Measurements from ENCODE around the gene UBE2N. TPM values are rescaled to one million over a fixed set of nuclear protein-coding genes. Genes with fewer than 3 reads are reported as not detected.
"Not testable (repeated sequence)": the region's sequence is repeated elsewhere in the genome, so short reads cannot be mapped to it uniquely, and the experiment has no call there.

UBE2N gene
- total RNA-seq, 2 experiments from 2014 or later = 186 to 192 TPM

DNA sequence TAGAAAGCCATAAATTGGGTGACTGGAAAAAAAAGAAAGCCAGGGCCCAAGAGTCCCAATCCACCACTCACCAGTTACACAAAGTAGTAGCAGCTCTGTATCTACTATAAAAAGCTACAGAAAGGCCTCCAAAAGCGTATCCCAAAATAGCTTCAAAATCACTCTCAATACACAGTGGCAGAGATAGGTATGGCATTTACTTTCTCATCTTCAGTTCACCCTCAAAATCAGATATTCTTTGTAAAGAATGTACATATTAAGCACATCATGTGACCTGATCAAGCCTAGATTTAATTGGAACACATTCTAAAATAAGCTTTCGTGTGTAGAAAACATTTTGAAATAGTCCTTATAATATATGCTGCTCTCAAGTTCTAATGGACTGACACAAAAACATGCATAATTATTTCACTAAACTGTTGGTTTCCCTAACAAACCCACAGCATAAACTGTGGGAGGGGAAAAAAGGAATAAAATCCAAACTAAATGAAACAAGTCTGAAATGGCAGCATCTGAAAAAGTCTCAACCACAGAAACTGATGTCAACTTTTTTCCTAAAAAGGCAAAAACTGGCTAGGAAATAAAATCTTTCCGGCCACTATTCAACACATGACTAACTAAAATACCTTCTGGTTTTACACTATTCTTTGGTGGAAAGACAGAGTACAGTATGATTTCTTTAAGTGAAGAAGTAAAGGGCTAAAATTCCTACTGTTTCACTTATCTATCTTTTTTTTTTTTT, 25.9 kb downstream of the UBE2N start:
- H3K9me3 Mint-ChIP-seq = no peaks in the 10 kb centered on the region

DNA sequence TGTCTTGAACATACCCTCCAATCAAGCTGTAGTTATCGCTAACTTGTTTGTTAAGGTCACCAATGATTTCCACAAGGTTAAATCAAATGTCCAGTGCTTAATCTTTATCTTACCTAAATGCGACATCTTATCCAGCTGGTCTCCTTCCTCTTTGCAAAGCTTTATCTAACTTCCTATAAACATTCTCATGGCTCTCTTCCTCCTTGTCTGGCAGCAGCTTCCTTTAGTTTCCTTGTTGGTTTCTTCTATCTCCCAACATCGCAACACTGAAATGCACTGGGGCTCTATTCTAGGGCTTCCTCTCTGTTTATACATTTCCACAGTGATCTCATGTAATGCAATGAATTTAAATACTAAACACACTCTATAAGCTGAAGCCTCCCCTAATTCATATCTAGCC, 28.7 kb downstream of the UBE2N start:
- TF ChIP-seq CTCF (IDR thresholded peaks at IDR 0.05) = no peak
- intact Hi-C loops (cut with micrococcal nuclease) = loop anchor here (10.0 kb wide), 1 partner anchor 318 kb away; no protein-coding TSS in a partner anchor
- H3K27ac Mint-ChIP-seq = peak overlapping the region; percentile 68

More for the DNA sequence above, 25.9 kb downstream of the UBE2N start:
- no peak for DNase-seq
- Mint-ChIP-seq H3K27ac (peak overlapping the region; percentile 86), H3K27me3 (no peaks in the 10 kb centered on the region), H3K36me3 (ENCODE audit: low read depth) (peaks cover 21% of the 10 kb centered on the region), H3K4me1 (ENCODE audit: low read depth) (peaks cover 76% of the 10 kb centered on the region), H3K4me3 (peak overlapping the region; percentile 29)
- ChIA-PET CTCF (interaction anchor here (0.5 to 4.2 kb wide), 7 partner anchors 9 to 429 kb away, joined by 3 to 18 read pairs (median 4); no protein-coding TSS in a partner anchor), POLR2A (interaction anchor here (0.9 kb wide), 1 partner anchor 486 kb away, joined by 3 read pairs; the partner anchor contains the start of gene EEA1)
- TF ChIP-seq CTCF (IDR thresholded peaks at IDR 0.05) = no peak
- intact Hi-C loops (cut with micrococcal nuclease) = loop anchor here (10.0 kb wide), 1 partner anchor 321 kb away; no protein-coding TSS in a partner anchor
- peak; percentile 32 for ATAC-seq

GRCh38 chr12:93412396-93412795, 29.4 kb downstream of the UBE2N start:
- Mint-ChIP-seq H3K4me1 (ENCODE audit: low read depth) (peaks cover 74% of the 10 kb centered on the region), H3K36me3 (ENCODE audit: low read depth) (peaks cover 38% of the 10 kb centered on the region)
- CTCF ChIA-PET = interaction anchor here (0.9 to 4.2 kb wide), 3 partner anchors 15 to 690 kb away, joined by 3 to 18 read pairs (median 3); no protein-coding TSS in a partner anchor
- H3K4me3 Mint-ChIP-seq, H3K9me3 Mint-ChIP-seq, H3K27ac Mint-ChIP-seq, POLR2A ChIA-PET, DNase-seq, ATAC-seq, H3K27me3 Mint-ChIP-seq: not testable (repeated sequence)
- intact Hi-C loops (cut with micrococcal nuclease) = loop anchor here (10.0 kb wide), 1 partner anchor 318 kb away; no protein-coding TSS in a partner anchor

More for the DNA sequence above, 28.7 kb downstream of the UBE2N start:
- no peaks in the 10 kb centered on the region for H3K27me3 Mint-ChIP-seq
- H3K36me3 Mint-ChIP-seq (ENCODE audit: low read depth) = peaks cover 33% of the 10 kb centered on the region
- ChIA-PET CTCF (interaction anchor here (0.9 to 4.2 kb wide), 3 partner anchors 16 to 689 kb away, joined by 3 to 18 read pairs (median 3); no protein-coding TSS in a partner anchor), POLR2A (interaction anchor here (1.1 kb wide), 1 partner anchor 10 kb away, joined by 4 read pairs; no protein-coding TSS in a partner anchor)
- H3K9me3 Mint-ChIP-seq = no peaks in the 10 kb centered on the region
- ATAC-seq (no peak), DNase-seq (no peak)
- no peak overlapping the region for H3K4me3 Mint-ChIP-seq
- peaks cover 74% of the 10 kb centered on the region for H3K4me1 Mint-ChIP-seq (ENCODE audit: low read depth)

- DNase-seq, H3K27me3 Mint-ChIP-seq, POLR2A ChIA-PET, H3K4me3 Mint-ChIP-seq, ATAC-seq, H3K9me3 Mint-ChIP-seq: not testable (repeated sequence)
- CTCF ChIA-PET = interaction anchor here (0.9 to 4.3 kb wide), 4 partner anchors 9 to 691 kb away, joined by 4 to 26 read pairs (median 10); no protein-coding TSS in a partner anchor
- intact Hi-C loops (cut with micrococcal nuclease) = loop anchor here (10.0 kb wide), 1 partner anchor 316 kb away; no protein-coding TSS in a partner anchor
- peaks cover 43% of the 10 kb centered on the region for H3K36me3 Mint-ChIP-seq (ENCODE audit: low read depth)
- H3K27ac Mint-ChIP-seq = peak overlapping the region; percentile 60
- peaks cover 61% of the 10 kb centered on the region for H3K4me1 Mint-ChIP-seq (ENCODE audit: low read depth)
These were observed 30.7 kb downstream of the UBE2N start for GRCh38 chr12:93411060-93411459.

DNA sequence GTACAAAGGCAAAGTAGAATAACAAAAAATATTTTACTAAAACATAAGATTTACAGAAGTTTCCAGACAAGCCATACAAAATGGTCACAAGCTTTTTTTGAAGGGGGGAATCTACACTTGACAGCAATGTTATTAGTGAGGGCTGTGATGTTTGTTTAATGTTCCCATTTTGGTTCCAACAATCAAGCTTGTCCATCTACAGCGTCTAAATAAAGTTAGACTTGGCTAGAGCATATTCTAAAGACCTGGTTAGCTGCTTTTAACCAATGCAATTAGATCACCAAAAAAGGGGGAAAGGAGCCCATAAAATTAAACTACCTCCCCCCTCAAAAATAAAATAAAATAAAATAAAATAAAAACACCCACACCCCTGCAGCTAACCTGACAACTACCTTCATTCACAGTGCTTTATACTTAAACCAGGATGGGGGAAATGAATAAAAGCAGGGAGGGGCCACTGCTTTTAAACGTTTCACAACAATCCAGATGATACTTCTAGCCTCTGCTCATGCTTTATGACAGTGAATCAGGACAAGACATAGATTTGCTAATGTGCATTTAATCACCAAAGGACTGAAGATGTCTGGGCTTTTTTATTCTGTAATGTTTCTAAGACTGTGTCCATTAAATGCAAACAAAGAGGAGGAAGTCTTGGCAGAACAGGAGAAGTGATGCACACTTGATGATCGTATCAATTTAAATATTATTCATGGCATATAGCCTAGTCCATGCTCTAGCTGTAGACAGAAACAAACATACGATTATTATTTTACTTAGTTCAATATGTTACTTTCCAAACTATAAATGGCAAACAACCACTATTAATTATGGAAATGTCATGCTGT, 32.2 kb downstream of the UBE2N start:
- POLR2A ChIA-PET = interaction anchor here (0.5 to 0.6 kb wide), 2 partner anchors 27 to 412 kb away, joined by 3 to 4 read pairs; no protein-coding TSS in a partner anchor
- H3K36me3 Mint-ChIP-seq (ENCODE audit: low read depth) = peaks cover 45% of the 10 kb centered on the region
- not testable (repeated sequence) for H3K9me3 Mint-ChIP-seq, ATAC-seq, H3K4me3 Mint-ChIP-seq, H3K27me3 Mint-ChIP-seq, DNase-seq
- intact Hi-C loops (cut with micrococcal nuclease) = loop anchor here (10.0 kb wide), 1 partner anchor 315 kb away; no protein-coding TSS in a partner anchor
- CTCF ChIA-PET = interaction anchor here (1.5 to 4.3 kb wide), 3 partner anchors 10 to 692 kb away, joined by 4 to 26 read pairs (median 17); no protein-coding TSS in a partner anchor
- peak overlapping the region; percentile 58 for H3K27ac Mint-ChIP-seq
- peaks cover 48% of the 10 kb centered on the region for H3K4me1 Mint-ChIP-seq (ENCODE audit: low read depth)

DNA sequence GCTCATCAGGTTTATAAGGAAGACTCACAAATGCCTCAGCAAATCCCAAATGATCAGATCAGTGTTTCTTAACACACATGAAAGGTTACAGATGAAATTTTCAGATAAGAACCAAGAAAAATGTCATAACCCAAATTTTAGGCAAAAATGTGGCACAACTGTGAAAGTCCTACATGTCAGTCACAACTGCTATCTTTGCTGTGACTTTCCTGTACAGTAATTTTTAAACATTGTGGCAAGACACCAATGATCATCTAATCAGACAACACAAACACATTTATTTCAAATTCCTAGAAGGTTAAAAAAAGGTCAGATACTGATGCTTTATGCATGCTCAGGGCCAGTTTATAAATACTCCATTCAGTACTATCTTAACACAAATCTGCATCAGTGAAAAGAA, 32.9 kb downstream of the UBE2N start:
- ATAC-seq (no peak), DNase-seq (no peak)
- H3K27ac Mint-ChIP-seq = peak overlapping the region; percentile 58
- H3K9me3 Mint-ChIP-seq = no peaks in the 10 kb centered on the region
- intact Hi-C loops (cut with micrococcal nuclease) = no loop called here
- H3K4me1 Mint-ChIP-seq (ENCODE audit: low read depth) = peaks cover 45% of the 10 kb centered on the region
- H3K4me3 Mint-ChIP-seq = no peak overlapping the region
- ChIA-PET CTCF (interaction anchor here (0.7 to 4.3 kb wide), 4 partner anchors 11 to 311 kb away, joined by 3 to 26 read pairs (median 9); no protein-coding TSS in a partner anchor), POLR2A (no interaction called here)
- no peaks in the 10 kb centered on the region for H3K27me3 Mint-ChIP-seq
- no peak for TF ChIP-seq CTCF (IDR thresholded peaks at IDR 0.05)
- H3K36me3 Mint-ChIP-seq (ENCODE audit: low read depth) = peaks cover 48% of the 10 kb centered on the region

Measured in activated CD8-positive, alpha-beta T cell treated with anti-CD3 and anti-CD28 coated beads for 36 hours (primary cell).